ENCODE measurements around the gene NEURL1B.
A peak's percentile ranks its signal among the peaks of the same experiment; 100 is the strongest.
"Not testable (repeated sequence)": the region's sequence is repeated elsewhere in the genome, so short reads cannot be mapped to it uniquely, and the experiment has no call there.

Gene NEURL1B

GRCh38 chr5:172700365-172701290 lies 59.6 kb downstream of the NEURL1B start:
- DNase-seq, result peak; percentile 77

- DNase-seq, result no peak
Measured at GRCh38 chr5:172701291-172701656, 60.2 kb downstream of the NEURL1B start.

- DNase-seq, result no peak
Measured at GRCh38 chr5:172703952-172704351, 62.9 kb downstream of the NEURL1B start.

GRCh38 chr5:172705576-172706084 lies 64.6 kb downstream of the NEURL1B start:
- no peak for DNase-seq

GRCh38 chr5:172706796-172707195 lies 65.7 kb downstream of the NEURL1B start:
- DNase-seq, result no peak

- peak; percentile 85 for DNase-seq
Measured at GRCh38 chr5:172707285-172708182, 66.5 kb downstream of the NEURL1B start.

GRCh38 chr5:172708183-172708505 lies 67.1 kb downstream of the NEURL1B start:
- DNase-seq, result no peak

- no peak for DNase-seq
Measured at GRCh38 chr5:172710676-172711075, 69.6 kb downstream of the NEURL1B start.

GRCh38 chr5:172711321-172711861 lies 70.3 kb downstream of the NEURL1B start:
- not testable (repeated sequence) for DNase-seq

GRCh38 chr5:172712610-172713009 lies 71.5 kb downstream of the NEURL1B start:
- no peak for DNase-seq

GRCh38 chr5:172713113-172713808 lies 72.2 kb downstream of the NEURL1B start:
- DNase-seq, result peak; percentile 82

- no peak for DNase-seq
Measured at GRCh38 chr5:172713809-172714490, 72.9 kb downstream of the NEURL1B start.

GRCh38 chr5:172714491-172715420 lies 73.7 kb downstream of the NEURL1B start:
- DNase-seq, result peak; percentile 88

- no peak for DNase-seq
Measured at GRCh38 chr5:172715421-172715780, 74.3 kb downstream of the NEURL1B start.

- DNase-seq, result no peak
Measured at GRCh38 chr5:172715931-172716682, 75.0 kb downstream of the NEURL1B start.

- DNase-seq, result peak; percentile 96
Measured at GRCh38 chr5:172716796-172717313, 75.8 kb downstream of the NEURL1B start.

GRCh38 chr5:172717481-172718195 lies 76.6 kb downstream of the NEURL1B start:
- no peak for DNase-seq

GRCh38 chr5:172718527-172719114 lies 77.6 kb downstream of the NEURL1B start:
- no peak for DNase-seq

- DNase-seq, result no peak
Measured at GRCh38 chr5:172719211-172719610, 78.1 kb downstream of the NEURL1B start.
